Lung (tissue), 12 donors: ENCODE data around the gene ZNF100. TPM values are rescaled to one million over a fixed set of nuclear protein-coding genes. Genes with fewer than 3 reads are reported as not detected.

Experiments used
- ATAC-seq: fragments of 200-7000 bp; cut with Tn5 transposase; one replicate; pipeline ENCODE4 v1.9.1; 2020; ENCODE audit warnings: moderate number of reproducible peaks; ENCODE audit not compliant: insufficient read depth, low FRiP score
- DNase-seq, 3 donors: peaks; one replicate each; pipeline ENCODE4 v3.0.0-alpha.2; 2013 to 2017
- H3K27ac ChIP-seq, 2 donors: one replicate each; pipeline ENCODE4 v1.5.1; 2013; ENCODE audit warnings: mild to moderate bottlenecking in 2 of 2, moderate library complexity in 2 of 2, control low read depth in 1 of 2, inconsistent platforms in 1 of 2, low read depth in 1 of 2, low read length in 1 of 2
- H3K27me3 ChIP-seq, 3 donors: one replicate each; pipeline ENCODE4 v1.5.1; 2013; ENCODE audit warnings: low read length in 2 of 3; ENCODE audit not compliant: control insufficient read depth in 3 of 3, insufficient read depth in 3 of 3
- H3K36me3 ChIP-seq, 4 donors: one replicate each; pipeline ENCODE4 v1.5.1; 2013; ENCODE audit warnings: low read length in 4 of 4, mild to moderate bottlenecking in 1 of 4, moderate library complexity in 1 of 4; ENCODE audit not compliant: control insufficient read depth in 4 of 4, insufficient read depth in 4 of 4
- H3K4me1 ChIP-seq, 5 donors: one replicate each; pipeline ENCODE4 v1.5.1; 2013; ENCODE audit warnings: low read length in 5 of 5, mild to moderate bottlenecking in 2 of 5, moderate library complexity in 1 of 5; ENCODE audit not compliant: control insufficient read depth in 5 of 5, insufficient read depth in 5 of 5
- H3K4me3 ChIP-seq: one replicate; pipeline ENCODE4 v1.5.1; 2013; ENCODE audit warnings: mild to moderate bottlenecking, control low read depth, moderate library complexity
- H3K9ac ChIP-seq, 2 donors: one replicate each; pipeline ENCODE4 v1.5.1; 2013; ENCODE audit warnings: low read length in 2 of 2, control low read depth in 1 of 2; ENCODE audit not compliant: insufficient read depth in 1 of 2
- H3K9me3 ChIP-seq, 4 donors: one replicate each; pipeline ENCODE4 v1.5.1; 2013; ENCODE audit warnings: low read length in 3 of 4, mild to moderate bottlenecking in 1 of 4, moderate library complexity in 1 of 4; ENCODE audit not compliant: control insufficient read depth in 4 of 4, insufficient read depth in 3 of 4
- WGBS, 2 donors: extraction: QIAGEN DNeasy Blood & Tissue Kit; methylation state at CpG; one replicate each; pipeline ENCODE4 v1.1.7; 2013; 5-methylcytosine and 5-hydroxymethylcytosine counted together
- polyA plus RNA-seq, 2 donors: library from polyadenylated mRNA; stranded (reverse); fragments of 200-250 nt; gene quantifications; one replicate each; pipeline ENCODE4 v1.2.1, GENCODE V29; 2013
- total RNA-seq, 2 donors: library from RNA; depleted of rRNA in 1 of 2; stranded (reverse); fragments of >200 nt in 1 of 2; gene quantifications; one replicate each; pipeline ENCODE4 v1.2.1, GENCODE V29; 2014 to 2021
- TF ChIP-seq, protein P1 (sequence below): IDR thresholded peaks from 2 replicates; pipeline ENCODE4 v1.5.1; 2012; ENCODE audit warnings: mild to moderate bottlenecking; ENCODE audit errors: control extremely low read depth, extremely low read depth
- donor health status: control.
- donor health status: control.
- donor health status: Bipolar disorder and iron deficiency.
- donor health status: healthy.
- donor health status: DM: yes; HTN: yes; CAD: no.

ZNF100 gene
- total and polyA plus RNA-seq, 4 donors = 2.7 to 27.3 (median 7.6) TPM

DNA sequence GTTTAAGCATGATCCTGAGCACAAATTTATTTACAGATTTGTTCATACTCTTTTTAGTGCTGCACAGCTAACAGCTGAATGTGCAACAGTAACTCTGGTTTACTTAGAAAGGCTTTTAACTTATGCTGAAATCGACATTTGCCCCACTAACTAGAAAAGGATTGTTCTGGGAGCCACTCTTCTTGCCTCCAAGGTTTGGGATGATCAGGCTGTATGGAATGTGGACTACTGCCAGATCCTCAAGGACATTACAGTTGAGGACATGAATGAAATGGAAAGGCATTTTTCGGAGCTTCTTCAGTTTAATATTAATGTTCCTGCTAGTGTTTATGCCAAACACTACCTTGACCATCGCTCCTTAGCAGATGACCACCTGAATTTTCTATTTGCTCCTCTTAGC lies 16.0 kb downstream of the ZNF100 start:
- Histone ChIP-seq H3K4me3 (no peak overlapping the region), H3K9ac (no peak overlapping the region), H3K27me3 (no peaks in the 10 kb centered on the region), H3K4me1 (peaks cover 0 to 27% (median 0%) of the 10 kb centered on the region in 5 donors), H3K27ac (peak overlapping the region in 1 of 2 donors; percentile 53), H3K9me3 (peaks cover 0 to 13% (median 0%) of the 10 kb centered on the region in 4 donors), H3K36me3 (peaks cover 7 to 39% (median 15%) of the 10 kb centered on the region in 4 donors)
- WGBS, 2 donors = 80 to 93% methylated on average over 3 of the region's 3 CpGs
- DNase-seq (no peak), ATAC-seq (no peak)
- TF ChIP-seq, protein P1, sequence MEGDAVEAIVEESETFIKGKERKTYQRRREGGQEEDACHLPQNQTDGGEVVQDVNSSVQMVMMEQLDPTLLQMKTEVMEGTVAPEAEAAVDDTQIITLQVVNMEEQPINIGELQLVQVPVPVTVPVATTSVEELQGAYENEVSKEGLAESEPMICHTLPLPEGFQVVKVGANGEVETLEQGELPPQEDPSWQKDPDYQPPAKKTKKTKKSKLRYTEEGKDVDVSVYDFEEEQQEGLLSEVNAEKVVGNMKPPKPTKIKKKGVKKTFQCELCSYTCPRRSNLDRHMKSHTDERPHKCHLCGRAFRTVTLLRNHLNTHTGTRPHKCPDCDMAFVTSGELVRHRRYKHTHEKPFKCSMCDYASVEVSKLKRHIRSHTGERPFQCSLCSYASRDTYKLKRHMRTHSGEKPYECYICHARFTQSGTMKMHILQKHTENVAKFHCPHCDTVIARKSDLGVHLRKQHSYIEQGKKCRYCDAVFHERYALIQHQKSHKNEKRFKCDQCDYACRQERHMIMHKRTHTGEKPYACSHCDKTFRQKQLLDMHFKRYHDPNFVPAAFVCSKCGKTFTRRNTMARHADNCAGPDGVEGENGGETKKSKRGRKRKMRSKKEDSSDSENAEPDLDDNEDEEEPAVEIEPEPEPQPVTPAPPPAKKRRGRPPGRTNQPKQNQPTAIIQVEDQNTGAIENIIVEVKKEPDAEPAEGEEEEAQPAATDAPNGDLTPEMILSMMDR = no peak

DNA sequence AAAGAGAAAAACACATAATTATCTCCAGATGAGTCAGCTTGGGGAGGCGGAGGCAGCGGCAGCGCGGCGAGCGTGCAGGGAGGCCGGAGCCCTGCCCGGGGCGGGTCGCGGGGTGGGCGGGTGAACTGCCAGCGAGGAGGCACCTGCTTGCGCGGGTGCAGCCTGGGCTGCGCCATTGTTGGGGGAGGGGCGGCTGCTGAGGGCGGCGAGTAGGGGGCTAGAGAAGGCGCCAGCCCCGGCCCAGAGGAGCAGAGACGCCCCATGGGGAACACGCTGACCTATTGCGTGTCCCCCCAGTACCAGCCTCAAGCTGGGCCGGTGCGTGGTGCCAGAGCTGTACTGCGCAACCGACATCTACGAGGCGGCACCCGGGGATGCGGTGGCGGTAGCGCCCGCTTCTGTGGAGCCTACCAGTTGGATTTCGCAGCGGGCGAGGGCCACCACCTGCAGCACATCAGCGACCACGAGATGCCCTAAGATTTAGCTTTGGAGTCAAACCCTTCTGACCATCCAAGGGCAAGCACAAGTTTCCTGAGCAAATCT lies 16.7 kb downstream of the ZNF100 start:
- Histone ChIP-seq H3K9ac (no peak overlapping the region), H3K27me3 (no peaks in the 10 kb centered on the region), H3K9me3 (peaks cover 0 to 13% (median 0%) of the 10 kb centered on the region in 4 donors), H3K4me1 (peaks cover 0 to 27% (median 0%) of the 10 kb centered on the region in 5 donors), H3K4me3 (no peak overlapping the region), H3K36me3 (peaks cover 7 to 34% (median 13%) of the 10 kb centered on the region in 4 donors), H3K27ac (peak overlapping the region in 1 of 2 donors; percentile 53)
- ATAC-seq (no peak), DNase-seq (no peak)
- TF ChIP-seq, protein P1 = no peak
- WGBS, 2 donors = 98% methylated on average over 40 of the region's 40 CpGs

DNA sequence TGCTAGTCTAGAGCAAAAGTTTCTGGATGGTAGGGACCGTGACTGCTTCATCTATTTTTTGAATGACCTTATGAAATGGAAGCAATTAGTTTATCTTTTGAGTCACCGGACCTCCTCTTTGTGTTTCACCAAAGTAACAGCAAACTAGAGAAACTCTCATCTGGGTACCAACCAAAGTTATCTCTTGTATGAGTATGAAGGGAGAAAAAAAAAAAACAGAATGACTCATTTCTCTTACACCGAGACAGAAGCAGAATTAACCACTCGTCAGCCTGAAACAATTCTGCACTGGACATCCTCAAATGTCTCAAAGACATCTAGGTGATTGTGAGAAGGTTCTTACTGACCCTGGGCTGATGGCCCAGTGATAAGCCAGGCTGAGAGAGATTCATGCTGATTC lies 18.3 kb downstream of the ZNF100 start:
- Histone ChIP-seq H3K36me3 (peaks cover 7 to 30% (median 10%) of the 10 kb centered on the region in 4 donors), H3K4me3 (no peak overlapping the region), H3K9ac (no peak overlapping the region), H3K27me3 (no peaks in the 10 kb centered on the region), H3K9me3 (peaks cover 0 to 13% (median 0%) of the 10 kb centered on the region in 4 donors), H3K27ac (no peak overlapping the region), H3K4me1 (peaks cover 0 to 27% (median 0%) of the 10 kb centered on the region in 5 donors)
- no peak for ATAC-seq
- 83 to 88% methylated on average over 4 of the region's 4 CpGs for WGBS, 2 donors
- no peak for DNase-seq
- TF ChIP-seq, protein P1 = no peak
